Colonic mucosa (tissue), 4 donors: ENCODE results near the gene DNMT3L. TPM values are rescaled to one million over a fixed set of nuclear protein-coding genes. Genes with fewer than 3 reads are reported as not detected.

ENCODE experiments used
- DNase-seq: peaks from one replicate; pipeline ENCODE4 v3.0.0-alpha.2; 2020
- H3K27ac ChIP-seq: fragments of 200-600 bp; one replicate; pipeline ENCODE4 v1.8.0; 2021
- H3K27me3 ChIP-seq: fragments of 200-600 bp; one replicate; pipeline ENCODE4 v1.8.0; 2021
- H3K36me3 ChIP-seq: fragments of 200-600 bp; one replicate; pipeline ENCODE4 v1.8.0; 2021
- H3K4me1 ChIP-seq: fragments of 200-600 bp; one replicate; pipeline ENCODE4 v1.8.0; 2021; ENCODE audit warnings: mild to moderate bottlenecking
- H3K4me3 ChIP-seq: fragments of 200-600 bp; one replicate; pipeline ENCODE4 v1.8.0; 2021
- H3K9ac ChIP-seq, 2 donors: one replicate each; pipeline ENCODE4 v1.7.0; 2013; ENCODE audit warnings: control low read depth in 2 of 2, low read depth in 2 of 2, low read length in 2 of 2
- H3K9me3 ChIP-seq: fragments of 200-600 bp; one replicate; pipeline ENCODE4 v1.8.0; 2021
- intact Hi-C: fragments of 100-400 bp; cut with DNase I; formaldehyde crosslinking; loops from one replicate; pipeline ENCODE4 v1.14.1; 2022
- total RNA-seq, 2 donors: library from RNA; stranded (reverse); fragmentation: NEBNext Ultra II Directional in 1 of 2; extraction: Animal tissue kit (Norgen Biotek cat#: 25700) in 1 of 2; gene quantifications; one replicate each; pipeline ENCODE4 v1.2.1, GENCODE V29; 2021
- TF ChIP-seq, protein P1 (sequence below): fragments of 200-600 bp; IDR thresholded peaks from one replicate; pipeline ENCODE4 v1.8.0; 2022; ENCODE audit warnings: antibody characterized with exemption, mild to moderate bottlenecking
- donor health status: healthy.
- donor health status: DM: no; HTN: no; CAD: no.
- donor health status: DM: no; HTN: no; CAD: no.

Gene DNMT3L
- total RNA-seq, 2 donors from 2014 or later = not detected

DNA sequence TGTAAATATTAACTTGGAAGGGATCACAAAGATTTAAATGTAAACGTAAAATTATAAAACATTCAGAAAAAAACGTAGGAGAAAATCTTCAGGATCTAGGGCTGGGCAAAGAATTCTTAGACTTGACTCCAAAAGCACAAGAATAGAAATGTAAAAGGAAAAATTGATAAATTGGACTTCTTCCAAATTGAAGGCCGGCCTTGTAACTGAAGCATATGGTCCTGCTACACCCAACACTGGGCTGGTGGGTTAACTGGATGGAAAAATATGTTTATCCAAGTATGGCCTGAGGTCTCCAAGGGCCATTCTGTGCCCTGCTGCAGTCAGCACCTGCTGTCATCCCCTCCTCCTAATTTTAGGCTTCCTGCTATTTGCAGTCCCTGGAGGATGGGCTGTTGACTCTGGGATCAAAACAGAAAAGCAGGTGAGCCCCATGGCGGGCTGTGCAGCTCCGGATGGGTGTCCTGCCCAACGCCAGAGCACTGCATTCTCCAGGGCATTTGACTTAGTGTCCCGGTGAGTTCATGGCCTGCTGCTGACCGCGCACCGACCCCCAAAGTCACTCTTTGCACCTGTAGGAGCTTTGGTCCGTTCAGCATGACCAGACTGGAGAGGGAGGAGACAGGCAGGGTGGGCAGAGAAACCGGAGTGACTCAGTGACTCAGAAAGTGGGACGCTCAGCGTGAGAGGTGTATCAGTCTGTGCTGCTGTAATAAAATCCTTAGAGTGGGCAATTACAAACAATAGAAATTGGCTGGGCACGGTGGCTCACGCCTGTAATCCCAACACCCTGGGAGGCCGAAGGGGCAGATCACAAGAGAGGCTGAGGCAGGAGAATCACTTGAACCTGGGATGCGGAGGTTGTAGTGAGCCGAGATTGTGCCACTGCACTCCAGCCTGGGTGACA, 17.9 kb upstream of the DNMT3L start:
- TF ChIP-seq, protein P1, sequence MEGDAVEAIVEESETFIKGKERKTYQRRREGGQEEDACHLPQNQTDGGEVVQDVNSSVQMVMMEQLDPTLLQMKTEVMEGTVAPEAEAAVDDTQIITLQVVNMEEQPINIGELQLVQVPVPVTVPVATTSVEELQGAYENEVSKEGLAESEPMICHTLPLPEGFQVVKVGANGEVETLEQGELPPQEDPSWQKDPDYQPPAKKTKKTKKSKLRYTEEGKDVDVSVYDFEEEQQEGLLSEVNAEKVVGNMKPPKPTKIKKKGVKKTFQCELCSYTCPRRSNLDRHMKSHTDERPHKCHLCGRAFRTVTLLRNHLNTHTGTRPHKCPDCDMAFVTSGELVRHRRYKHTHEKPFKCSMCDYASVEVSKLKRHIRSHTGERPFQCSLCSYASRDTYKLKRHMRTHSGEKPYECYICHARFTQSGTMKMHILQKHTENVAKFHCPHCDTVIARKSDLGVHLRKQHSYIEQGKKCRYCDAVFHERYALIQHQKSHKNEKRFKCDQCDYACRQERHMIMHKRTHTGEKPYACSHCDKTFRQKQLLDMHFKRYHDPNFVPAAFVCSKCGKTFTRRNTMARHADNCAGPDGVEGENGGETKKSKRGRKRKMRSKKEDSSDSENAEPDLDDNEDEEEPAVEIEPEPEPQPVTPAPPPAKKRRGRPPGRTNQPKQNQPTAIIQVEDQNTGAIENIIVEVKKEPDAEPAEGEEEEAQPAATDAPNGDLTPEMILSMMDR = no peak
- DNase-seq = no peak
- intact Hi-C loops = no loop called here
- H3K4me3 ChIP-seq = no peak overlapping the region
- H3K9me3 ChIP-seq = no peaks in the 10 kb centered on the region
- H3K36me3 ChIP-seq = no peaks in the 10 kb centered on the region
- no peak overlapping the region for H3K27ac ChIP-seq
- H3K9ac ChIP-seq = no peak overlapping the region
- H3K4me1 ChIP-seq = no peaks in the 10 kb centered on the region
- no peaks in the 10 kb centered on the region for H3K27me3 ChIP-seq

DNA sequence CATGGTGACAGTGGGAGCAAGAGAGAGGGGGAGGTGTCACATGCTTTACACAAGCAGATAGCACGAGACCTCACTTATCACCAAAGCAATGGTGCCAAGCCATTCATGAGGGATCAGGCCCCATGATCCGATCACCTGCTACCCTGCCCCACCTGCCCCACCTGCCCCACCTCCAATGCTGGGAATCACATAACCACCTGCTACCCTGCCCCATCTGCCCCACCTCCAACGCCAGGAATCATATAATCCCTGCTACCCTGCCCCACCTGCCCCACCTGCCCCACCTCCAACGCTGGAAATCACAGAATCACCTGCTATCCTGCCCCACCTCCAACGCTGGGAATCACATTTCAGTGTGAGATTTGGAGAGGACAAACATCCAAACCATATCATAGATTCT, 13.3 kb upstream of the DNMT3L start:
- Histone ChIP-seq H3K4me1 (no peaks in the 10 kb centered on the region), H3K27ac (no peak overlapping the region), H3K36me3 (no peaks in the 10 kb centered on the region), H3K27me3 (no peaks in the 10 kb centered on the region), H3K9ac (no peak overlapping the region), H3K9me3 (no peaks in the 10 kb centered on the region), H3K4me3 (no peak overlapping the region)
- TF ChIP-seq, protein P1 = no peak
- intact Hi-C loops = no loop called here
- peak; percentile 22 for DNase-seq

DNA sequence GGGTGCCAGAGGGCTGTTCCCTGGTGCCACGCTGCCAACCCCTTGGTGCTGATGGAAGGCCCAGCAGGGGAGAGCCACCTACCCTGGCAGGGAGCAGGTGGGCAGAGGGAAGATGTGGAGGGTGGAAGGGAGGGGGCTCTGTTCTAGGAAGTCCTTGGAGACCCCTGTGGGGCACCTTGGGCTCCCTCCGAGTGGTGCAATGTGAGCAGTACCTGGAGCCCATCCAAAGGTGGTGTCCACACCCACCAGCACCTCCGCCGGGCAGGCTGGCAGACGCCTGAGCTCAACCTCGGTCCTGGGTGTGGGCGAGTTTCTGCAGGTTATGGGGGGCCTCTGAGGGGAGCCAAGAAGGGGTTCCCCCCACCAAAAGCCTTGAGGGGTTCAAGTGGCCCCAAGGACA, 11.3 kb upstream of the DNMT3L start:
- H3K9me3 ChIP-seq = no peaks in the 10 kb centered on the region
- no peak overlapping the region for H3K9ac ChIP-seq
- no peaks in the 10 kb centered on the region for H3K36me3 ChIP-seq
- no peaks in the 10 kb centered on the region for H3K27me3 ChIP-seq
- H3K27ac ChIP-seq = no peak overlapping the region
- TF ChIP-seq, protein P1 = no peak
- H3K4me3 ChIP-seq = no peak overlapping the region
- H3K4me1 ChIP-seq = no peaks in the 10 kb centered on the region
- no peak for DNase-seq
- intact Hi-C loops = no loop called here

DNA sequence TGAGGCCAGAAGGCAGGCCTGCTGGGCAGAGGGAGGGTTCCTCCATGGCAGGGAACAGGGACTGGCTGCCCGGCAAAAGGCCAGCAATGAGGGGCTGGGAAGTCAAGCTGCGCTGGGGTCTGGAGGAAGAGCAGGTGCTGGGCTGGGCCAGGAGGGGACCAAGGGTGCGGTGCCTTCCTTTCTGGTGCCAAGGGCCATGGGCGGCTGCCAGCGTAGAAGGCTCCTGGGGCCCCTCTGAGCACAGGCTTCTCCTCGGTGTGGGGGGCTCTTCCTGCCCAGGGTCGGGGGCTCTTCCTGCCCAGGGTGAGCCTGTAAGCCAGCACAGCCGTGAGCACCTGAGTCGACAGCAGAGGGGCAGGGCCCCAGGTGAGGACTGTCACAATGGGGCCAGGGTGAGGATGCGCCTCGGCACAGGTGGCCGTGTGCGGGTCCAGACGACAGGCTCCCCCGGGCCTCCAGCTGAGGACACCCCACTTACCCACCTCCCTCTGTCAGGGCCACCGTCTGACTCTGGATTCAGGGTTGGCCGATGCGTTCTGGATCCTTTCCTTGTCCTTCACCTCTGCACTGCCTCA, 10.7 kb upstream of the DNMT3L start:
- no peaks in the 10 kb centered on the region for H3K9me3 ChIP-seq
- TF ChIP-seq, protein P1 = no peak
- no peak for DNase-seq
- no peak overlapping the region for H3K4me3 ChIP-seq
- H3K27ac ChIP-seq = no peak overlapping the region
- H3K9ac ChIP-seq = no peak overlapping the region
- intact Hi-C loops = no loop called here
- no peaks in the 10 kb centered on the region for H3K27me3 ChIP-seq
- H3K36me3 ChIP-seq = no peaks in the 10 kb centered on the region
- no peaks in the 10 kb centered on the region for H3K4me1 ChIP-seq

DNA sequence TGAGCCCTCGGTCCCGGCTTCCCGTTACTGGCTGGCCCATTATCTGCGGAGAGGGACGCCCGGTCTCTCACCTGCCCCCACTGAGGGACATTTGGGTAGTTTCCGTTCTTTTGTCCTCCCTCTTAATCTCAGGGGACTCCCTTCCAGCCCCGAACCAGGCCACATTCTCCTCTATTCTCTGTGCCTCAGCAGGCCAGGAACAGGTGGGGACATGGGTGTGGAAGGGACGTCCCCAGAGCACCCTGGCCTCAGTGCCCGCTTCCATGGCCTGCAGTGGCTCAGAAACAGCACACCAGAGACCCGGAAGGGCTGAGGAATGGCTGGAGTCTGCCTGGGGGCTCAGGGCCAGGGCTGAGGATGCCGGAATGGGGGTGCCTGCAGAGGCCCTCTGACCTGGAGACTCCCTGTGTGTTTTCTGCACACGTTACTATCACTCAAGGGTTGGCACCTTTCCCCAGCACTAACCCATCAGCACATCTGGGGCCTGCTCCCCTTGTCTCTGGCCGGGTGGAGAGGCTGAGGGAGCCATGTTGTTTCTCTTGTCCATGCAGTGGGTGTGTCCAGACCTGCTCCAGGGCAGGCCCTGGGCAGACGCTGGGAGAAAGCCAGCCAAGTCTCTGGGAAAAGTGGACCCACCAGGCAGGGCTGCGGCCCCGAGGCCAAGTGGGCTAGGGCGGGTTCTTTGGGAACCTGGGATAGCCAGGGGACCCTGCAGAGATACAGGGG, 10.0 kb upstream of the DNMT3L start:
- no peak for DNase-seq
- H3K9me3 ChIP-seq = no peaks in the 10 kb centered on the region
- intact Hi-C loops = no loop called here

More for the DNA sequence above, 10.0 kb upstream of the DNMT3L start:
- Histone ChIP-seq H3K4me1 (no peaks in the 10 kb centered on the region), H3K4me3 (no peak overlapping the region), H3K27ac (no peak overlapping the region), H3K9ac (no peak overlapping the region), H3K36me3 (no peaks in the 10 kb centered on the region), H3K27me3 (no peaks in the 10 kb centered on the region)
- TF ChIP-seq, protein P1 = no peak
